Liver (tissue), 9 donors: ENCODE results near the gene AUH. TPM values are rescaled to one million over a fixed set of nuclear protein-coding genes. Genes with fewer than 3 reads are reported as not detected.

Source experiments
- DNase-seq: peaks from one replicate; pipeline ENCODE4 v3.0.0-alpha.2; 2017; ENCODE audit warnings: low spot score
- H3K27ac ChIP-seq, 2 donors: one replicate each; pipeline ENCODE4 v1.7.0; 2013; ENCODE audit warnings: inconsistent platforms in 2 of 2, low read length in 2 of 2, control low read depth in 1 of 2, low read depth in 1 of 2, mild to moderate bottlenecking in 1 of 2
- H3K27me3 ChIP-seq, 4 donors: one replicate each; pipeline versions ENCODE4 v1.6.1 to v1.7.0; 2013; ENCODE audit warnings: low read length in 3 of 4, inconsistent platforms in 1 of 4, mild to moderate bottlenecking in 1 of 4, moderate library complexity in 1 of 4; ENCODE audit not compliant: control insufficient read depth in 4 of 4, insufficient read depth in 4 of 4
- H3K36me3 ChIP-seq, 4 donors: one replicate each; pipeline versions ENCODE4 v1.6.1 to v1.7.0; 2013; ENCODE audit warnings: low read length in 3 of 4, mild to moderate bottlenecking in 3 of 4, low read depth in 1 of 4, moderate library complexity in 1 of 4; ENCODE audit not compliant: control insufficient read depth in 4 of 4, insufficient read depth in 3 of 4
- H3K4me1 ChIP-seq, 4 donors: one replicate each; pipeline versions ENCODE4 v1.6.1 to v1.7.0; 2013; ENCODE audit warnings: low read length in 3 of 4, mild to moderate bottlenecking in 3 of 4, moderate library complexity in 1 of 4; ENCODE audit not compliant: control insufficient read depth in 4 of 4, insufficient read depth in 4 of 4
- H3K4me3 ChIP-seq, 3 donors: one replicate each; pipeline versions ENCODE4 v1.6.1 to v1.7.0; 2013; ENCODE audit warnings: low read length in 3 of 3, control low read depth in 1 of 3, low read depth in 1 of 3, mild to moderate bottlenecking in 1 of 3
- H3K9ac ChIP-seq, 2 donors: one replicate each; pipeline ENCODE4 v1.7.0; 2013; ENCODE audit warnings: low read length in 2 of 2, mild to moderate bottlenecking in 2 of 2, moderate library complexity in 2 of 2, control low read depth in 1 of 2, low read depth in 1 of 2
- H3K9me3 ChIP-seq, 4 donors: one replicate each; pipeline versions ENCODE4 v1.6.1 to v1.7.0; 2013; ENCODE audit warnings: low read length in 3 of 4; ENCODE audit not compliant: control insufficient read depth in 4 of 4
- ATF3 ChIP-seq: IDR thresholded peaks from 2 replicates; pipeline ENCODE4 v1.6.1; 2016; ENCODE audit warnings: antibody characterized with exemption
- CTCF ChIP-seq: fragments of 150-350 bp; IDR thresholded peaks from 2 replicates; pipeline ENCODE4 v1.5.1; 2017; ENCODE audit warnings: improper control_type of control experiment, low read depth, low read length; ENCODE audit not compliant: missing input control
- EGR1 ChIP-seq, 2 donors: IDR thresholded peaks; 2 replicates each; pipeline ENCODE4 v1.6.1; 2016 to 2018; ENCODE audit warnings: antibody characterized with exemption in 2 of 2, low read depth in 2 of 2
- FOXA1 ChIP-seq: IDR thresholded peaks from 2 replicates; pipeline ENCODE4 v1.6.1; 2016; ENCODE audit warnings: antibody characterized with exemption
- FOXA2 ChIP-seq: IDR thresholded peaks from 2 replicates; pipeline ENCODE4 v1.6.1; 2016; ENCODE audit warnings: antibody characterized with exemption
- GABPA ChIP-seq, 2 donors: IDR thresholded peaks in 1 of 2; conservative IDR thresholded peaks in 1 of 2; 2 replicates each; pipeline ENCODE4 v1.6.1; 2016; ENCODE audit warnings: antibody characterized with exemption in 2 of 2, mild to moderate bottlenecking in 1 of 2, moderate library complexity in 1 of 2
- HNF4A ChIP-seq, 2 donors: conservative IDR thresholded peaks; 2 replicates each; pipeline ENCODE4 v1.6.1; 2016; ENCODE audit warnings: antibody characterized with exemption in 2 of 2, mild to moderate bottlenecking in 2 of 2
- HNF4G ChIP-seq: IDR thresholded peaks from 2 replicates; pipeline ENCODE4 v1.6.1; 2016; ENCODE audit warnings: antibody characterized with exemption
- JUND ChIP-seq, 2 donors: IDR thresholded peaks; 2 replicates each; pipeline ENCODE4 v1.6.1; 2016; ENCODE audit warnings: antibody characterized with exemption in 2 of 2
- NR2F2 ChIP-seq: IDR thresholded peaks from 2 replicates; pipeline ENCODE4 v1.6.1; 2016; ENCODE audit warnings: antibody characterized with exemption
- RAD21 ChIP-seq, 2 donors: IDR thresholded peaks; 2 replicates each; pipeline ENCODE4 v1.6.1; 2016; ENCODE audit warnings: antibody characterized with exemption in 2 of 2, mild to moderate bottlenecking in 2 of 2
- RXRA ChIP-seq, 2 donors: IDR thresholded peaks; 2 replicates each; pipeline ENCODE4 v1.6.1; 2017 to 2018; ENCODE audit warnings: antibody characterized with exemption in 2 of 2, mild to moderate bottlenecking in 1 of 2
- SP1 ChIP-seq: IDR thresholded peaks from 2 replicates; pipeline ENCODE4 v1.6.1; 2018; ENCODE audit warnings: antibody characterized with exemption, mild to moderate bottlenecking
- TAF1 ChIP-seq: conservative IDR thresholded peaks from 2 replicates; pipeline ENCODE4 v1.6.1; 2016; ENCODE audit warnings: antibody characterized with exemption, mild to moderate bottlenecking
- YY1 ChIP-seq: IDR thresholded peaks from 2 replicates; pipeline ENCODE4 v1.6.1; 2016; ENCODE audit warnings: antibody characterized with exemption, mild to moderate bottlenecking
- ZBTB33 ChIP-seq: IDR thresholded peaks from 2 replicates; pipeline ENCODE4 v1.6.1; 2016; ENCODE audit warnings: antibody characterized with exemption
- WGBS: extraction: QIAGEN DNeasy Blood & Tissue Kit; methylation state at CpG from one replicate; pipeline ENCODE4 v1.1.7; 2013; 5-methylcytosine and 5-hydroxymethylcytosine counted together
- polyA plus RNA-seq, 2 donors: library from polyadenylated mRNA; stranded (reverse) in 1 of 2; unstranded in 1 of 2; fragments of 200-250 nt in 1 of 2; fragments of >200 nt in 1 of 2; fragmentation: Nextera tagmentation in 1 of 2; extraction: Ambion mirVana in 1 of 2; gene quantifications; one replicate each; pipeline versions ENCODE4 v1.2.1 to v1.2.3, GENCODE V29; 2013 to 2015
- total RNA-seq, 2 donors: library from RNA; depleted of rRNA; stranded (reverse); fragments of >200 nt; gene quantifications; one replicate each; pipeline ENCODE4 v1.2.3, GENCODE V29; 2014
- TF ChIP-seq, protein P1 (sequence below): IDR thresholded peaks from 2 replicates; pipeline ENCODE4 v1.6.1; 2016; ENCODE audit warnings: antibody characterized with exemption
- TF ChIP-seq, protein P2 (sequence below): IDR thresholded peaks from 2 replicates; pipeline ENCODE4 v1.6.1; 2016; ENCODE audit warnings: antibody characterized with exemption, mild to moderate bottlenecking
- donor health status: healthy.
- donor health status: healthy.
- donor health status: healthy.
- donor health status: healthy.
- donor health status: healthy.

AUH gene
- total and polyA plus RNA-seq, 4 donors, result 12.1 to 30.0 (median 24.9) TPM

GRCh38 chr9:91211919-91212318 is 149.8 kb downstream of the AUH start:
- Histone ChIP-seq H3K4me3 (peak overlapping the region in 2 of 3 donors; percentile 8 to 39), H3K9ac (peak overlapping the region; percentile 22 to 95)
- no peak for DNase-seq

DNA sequence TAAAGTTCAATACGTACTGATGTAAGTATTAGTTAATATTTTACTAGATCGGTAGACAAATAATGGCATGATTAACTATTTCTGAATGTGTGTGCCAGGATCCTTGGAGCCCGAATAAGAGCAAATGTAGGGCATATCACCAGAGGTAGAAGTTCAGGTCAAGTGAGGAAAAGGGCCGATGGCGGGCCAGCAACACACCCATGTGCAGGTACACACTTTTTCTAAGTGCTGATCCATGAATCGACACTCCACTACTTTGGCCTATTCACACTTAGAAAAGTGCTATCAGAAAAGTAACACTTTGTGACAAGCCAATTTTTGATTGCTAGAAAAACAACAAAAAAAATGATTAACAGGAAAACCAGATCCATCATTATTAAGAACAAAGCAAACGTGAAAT is 150.3 kb downstream of the AUH start:
- Histone ChIP-seq H3K36me3 (peaks cover 0 to 2% (median 0%) of the 10 kb centered on the region in 4 donors), H3K27me3 (no peaks in the 10 kb centered on the region), H3K4me3 (peak overlapping the region in 1 of 3 donors; percentile 39), H3K9me3 (no peaks in the 10 kb centered on the region), H3K27ac (peak overlapping the region; percentile 88 to 93), H3K9ac (peak overlapping the region; percentile 80 to 99), H3K4me1 (peaks cover 14 to 45% (median 21%) of the 10 kb centered on the region in 4 donors)
- no peak for DNase-seq
- 37% methylated on average over 7 of the region's 7 CpGs for WGBS
- peak; percentile 47 to 51 for TF ChIP-seq RAD21 (IDR thresholded peaks at IDR 0.05)
- peak in 1 of 2 donors; percentile 16 for TF ChIP-seq EGR1 (IDR thresholded peaks at IDR 0.05; ENCODE audit: low read depth in 2 of 2)
- no peak for TF ChIP-seq CTCF
- peak; percentile 62 to 83 for TF ChIP-seq HNF4A (conservative IDR thresholded peaks at IDR 0.05)
- peak; percentile 67 to 88 for TF ChIP-seq JUND (IDR thresholded peaks at IDR 0.05)
- peak; percentile 88 for TF ChIP-seq YY1
- no peak for TF ChIP-seq NR2F2
- TF ChIP-seq RXRA (IDR thresholded peaks at IDR 0.05), result peak; percentile 96 to 97
- TF ChIP-seq, protein P1, sequence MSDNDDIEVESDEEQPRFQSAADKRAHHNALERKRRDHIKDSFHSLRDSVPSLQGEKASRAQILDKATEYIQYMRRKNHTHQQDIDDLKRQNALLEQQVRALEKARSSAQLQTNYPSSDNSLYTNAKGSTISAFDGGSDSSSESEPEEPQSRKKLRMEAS, result peak; percentile 70
- TF ChIP-seq TAF1, result no peak
- peak; percentile 11 for TF ChIP-seq HNF4G
- TF ChIP-seq, protein P2, sequence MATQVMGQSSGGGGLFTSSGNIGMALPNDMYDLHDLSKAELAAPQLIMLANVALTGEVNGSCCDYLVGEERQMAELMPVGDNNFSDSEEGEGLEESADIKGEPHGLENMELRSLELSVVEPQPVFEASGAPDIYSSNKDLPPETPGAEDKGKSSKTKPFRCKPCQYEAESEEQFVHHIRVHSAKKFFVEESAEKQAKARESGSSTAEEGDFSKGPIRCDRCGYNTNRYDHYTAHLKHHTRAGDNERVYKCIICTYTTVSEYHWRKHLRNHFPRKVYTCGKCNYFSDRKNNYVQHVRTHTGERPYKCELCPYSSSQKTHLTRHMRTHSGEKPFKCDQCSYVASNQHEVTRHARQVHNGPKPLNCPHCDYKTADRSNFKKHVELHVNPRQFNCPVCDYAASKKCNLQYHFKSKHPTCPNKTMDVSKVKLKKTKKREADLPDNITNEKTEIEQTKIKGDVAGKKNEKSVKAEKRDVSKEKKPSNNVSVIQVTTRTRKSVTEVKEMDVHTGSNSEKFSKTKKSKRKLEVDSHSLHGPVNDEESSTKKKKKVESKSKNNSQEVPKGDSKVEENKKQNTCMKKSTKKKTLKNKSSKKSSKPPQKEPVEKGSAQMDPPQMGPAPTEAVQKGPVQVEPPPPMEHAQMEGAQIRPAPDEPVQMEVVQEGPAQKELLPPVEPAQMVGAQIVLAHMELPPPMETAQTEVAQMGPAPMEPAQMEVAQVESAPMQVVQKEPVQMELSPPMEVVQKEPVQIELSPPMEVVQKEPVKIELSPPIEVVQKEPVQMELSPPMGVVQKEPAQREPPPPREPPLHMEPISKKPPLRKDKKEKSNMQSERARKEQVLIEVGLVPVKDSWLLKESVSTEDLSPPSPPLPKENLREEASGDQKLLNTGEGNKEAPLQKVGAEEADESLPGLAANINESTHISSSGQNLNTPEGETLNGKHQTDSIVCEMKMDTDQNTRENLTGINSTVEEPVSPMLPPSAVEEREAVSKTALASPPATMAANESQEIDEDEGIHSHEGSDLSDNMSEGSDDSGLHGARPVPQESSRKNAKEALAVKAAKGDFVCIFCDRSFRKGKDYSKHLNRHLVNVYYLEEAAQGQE, result peak; percentile 57
- TF ChIP-seq FOXA1, result no peak
- no peak for TF ChIP-seq ATF3
- TF ChIP-seq FOXA2, result no peak
- TF ChIP-seq SP1, result peak; percentile 83
- peak in 1 of 2 donors; percentile 23 for TF ChIP-seq GABPA (IDR thresholded peaks at IDR 0.05 in 1 of 2, conservative IDR thresholded peaks at IDR 0.05 in 1 of 2)
- peak; percentile 69 for TF ChIP-seq ZBTB33

More at GRCh38 chr9:91211919-91212318, 149.8 kb downstream of the AUH start:
- Histone ChIP-seq H3K27ac (peak overlapping the region; percentile 88 to 93), H3K4me1 (peaks cover 14 to 44% (median 21%) of the 10 kb centered on the region in 4 donors), H3K36me3 (peaks cover 0 to 2% (median 0%) of the 10 kb centered on the region in 4 donors), H3K9me3 (no peaks in the 10 kb centered on the region), H3K27me3 (no peaks in the 10 kb centered on the region)
- 45% methylated on average over 5 of the region's 5 CpGs for WGBS
- TF ChIP-seq TAF1 (peak; percentile 20), SP1 (peak; percentile 25), RAD21 (IDR thresholded peaks at IDR 0.05) (peak in 1 of 2 donors; percentile 40), ZBTB33 (no peak), RXRA (IDR thresholded peaks at IDR 0.05) (no peak), HNF4A (conservative IDR thresholded peaks at IDR 0.05) (no peak), FOXA2 (no peak), FOXA1 (no peak)
- TF ChIP-seq, protein P1, result no peak
